Posterior vena cava (tissue), 2 donors: Measurements from ENCODE around the gene NTF4. TPM values are rescaled to one million over a fixed set of nuclear protein-coding genes. Genes with fewer than 3 reads are reported as not detected.

ENCODE experiments used
- DNase-seq: peaks from one replicate; pipeline ENCODE4 v3.0.0-alpha.2; 2020; ENCODE audit warnings: low spot score
- intact Hi-C, 2 donors: fragments of 100-400 bp; cut with DNase I; formaldehyde crosslinking; loops; one replicate each; pipeline versions ENCODE4 v1.14.1 to v1.14.2; 2022 to 2023
- total RNA-seq, 2 donors: library from RNA; stranded (reverse); fragmentation: NEBNext Ultra II Directional; extraction: Animal tissue kit (Norgen Biotek cat#: 25700); gene quantifications; one replicate each; pipeline ENCODE4 v1.2.1, GENCODE V29; 2021
- donor health status: DM: yes; HTN: yes; CAD: no.
- donor health status: DM: yes; HTN: yes; CAD: no.

NTF4 gene
- total RNA-seq, 2 donors from 2014 or later, result not detected

GRCh38 chr19:49014123-49014869 is 50.3 kb downstream of the NTF4 start:
- DNase-seq, result no peak
- intact Hi-C loops, result no loop called here

- no peak for DNase-seq
- intact Hi-C loops, result no loop called here
Measured at GRCh38 chr19:49011194-49011593, 53.4 kb downstream of the NTF4 start.

Other genes starting within 250 kb of the NTF4 start
- 1 to 10 TPM; 5.6 to 6.6 TPM for gene HSD17B14, start 228.3 kb downstream of the NTF4 start, total RNA-seq
- 10 to 100 TPM; 91.0 to 91.2 TPM for gene PLEKHA4, start 196.2 kb downstream of the NTF4 start, total RNA-seq
- gene PPP1R15A, start 192.4 kb downstream of the NTF4 start, total RNA-seq, result 100 to 1,000 TPM in 1 of 2 donors, 10 to 100 TPM in 1; 72.8 to 172 TPM
- 1 to 10 TPM in 1 of 2 donors, under 1 TPM in 1; 0.86 to 1.9 TPM for gene TULP2, start 166.1 kb downstream of the NTF4 start, total RNA-seq
- gene NUCB1, start 164.5 kb downstream of the NTF4 start, total RNA-seq, result 100 to 1,000 TPM; 219 to 282 TPM
- not detected for gene DHDH, start 131.1 kb downstream of the NTF4 start, total RNA-seq
- gene BAX, start 109.9 kb downstream of the NTF4 start, total RNA-seq, result 10 to 100 TPM; 44.6 to 53.4 TPM
- gene FTL, start 99.5 kb downstream of the NTF4 start, total RNA-seq, result 1,000 to 10,000 TPM; 2,854 to 3,275 TPM
- gene GYS1, start 71.5 kb downstream of the NTF4 start, total RNA-seq, result 10 to 100 TPM; 28.0 to 39.5 TPM
- gene RUVBL2, start 70.9 kb downstream of the NTF4 start, total RNA-seq, result 10 to 100 TPM; 34.7 to 43.1 TPM
- not detected for gene LHB, start 47.7 kb downstream of the NTF4 start, total RNA-seq
- not detected for gene CGB3, start 40.5 kb downstream of the NTF4 start, total RNA-seq
- gene CGB2, start 32.9 kb downstream of the NTF4 start, total RNA-seq, result not detected
- gene CGB1, start 27.9 kb downstream of the NTF4 start, total RNA-seq, result not detected
- not detected for gene CGB5, start 21.0 kb downstream of the NTF4 start, total RNA-seq
- not detected for gene CGB8, start 15.7 kb downstream of the NTF4 start, total RNA-seq
- not detected for gene CGB7, start 7.1 kb downstream of the NTF4 start, total RNA-seq
- not detected for gene KCNA7, start 7.9 kb upstream of the NTF4 start, total RNA-seq
- 100 to 1,000 TPM; 114 to 124 TPM for gene SNRNP70, start 20.6 kb upstream of the NTF4 start, total RNA-seq
- gene LIN7B, start 49.6 kb upstream of the NTF4 start, total RNA-seq, result 1 to 10 TPM; 9.0 to 9.3 TPM
- gene C19orf73, start 54.3 kb upstream of the NTF4 start, total RNA-seq, result under 1 TPM in 1 of 2 donors, not detected in 1; 0.81 TPM
- 1 to 10 TPM; 3.6 to 4.9 TPM for gene PPFIA3, start 54.7 kb upstream of the NTF4 start, total RNA-seq
- gene HRC, start 90.6 kb upstream of the NTF4 start, total RNA-seq, result 1 to 10 TPM; 1.1 to 2.4 TPM
- 10 to 100 TPM; 20.5 to 36.0 TPM for gene TRPM4, start 93.0 kb upstream of the NTF4 start, total RNA-seq